Mucosa of gallbladder (tissue), 1 donor: ENCODE measurements around the gene IKZF1. TPM values are rescaled to one million over a fixed set of nuclear protein-coding genes. Genes with fewer than 3 reads are reported as not detected.

Source experiments
- DNase-seq: peaks from one replicate; pipeline ENCODE4 v3.0.0-alpha.2; 2020; ENCODE audit warnings: low spot score
- total RNA-seq: library from RNA; stranded (reverse); gene quantifications from one replicate; pipeline ENCODE4 v1.2.1, GENCODE V29; 2021
- donor health status: DM: no; HTN: no; CAD: no.

The IKZF1 gene
- total RNA-seq, 1 donor from 2014 or later, result 17.4 TPM

GRCh38 chr7:50412973-50413372 lies 108.5 kb downstream of the IKZF1 start:
- no peak for DNase-seq

GRCh38 chr7:50413561-50413960 lies 109.0 kb downstream of the IKZF1 start:
- no peak for DNase-seq

GRCh38 chr7:50415844-50416364 lies 111.4 kb downstream of the IKZF1 start:
- no peak for DNase-seq

GRCh38 chr7:50416527-50417182 lies 112.1 kb downstream of the IKZF1 start:
- DNase-seq, result no peak

GRCh38 chr7:50418086-50418515 lies 113.6 kb downstream of the IKZF1 start:
- DNase-seq, result peak; percentile 75

GRCh38 chr7:50418526-50419290 lies 114.2 kb downstream of the IKZF1 start:
- DNase-seq, result no peak

GRCh38 chr7:50421043-50421442 lies 116.5 kb downstream of the IKZF1 start:
- DNase-seq, result no peak

GRCh38 chr7:50422858-50423257 lies 118.3 kb downstream of the IKZF1 start:
- no peak for DNase-seq

- DNase-seq, result no peak
Measured at GRCh38 chr7:50423860-50424259, 119.3 kb downstream of the IKZF1 start.

GRCh38 chr7:50425318-50425717 lies 120.8 kb downstream of the IKZF1 start:
- DNase-seq, result no peak

GRCh38 chr7:50426280-50427045 lies 121.9 kb downstream of the IKZF1 start:
- no peak for DNase-seq

GRCh38 chr7:50427518-50427917 lies 123.0 kb downstream of the IKZF1 start:
- no peak for DNase-seq

GRCh38 chr7:50428911-50429310 lies 124.4 kb downstream of the IKZF1 start:
- DNase-seq, result no peak

GRCh38 chr7:50431316-50431715 lies 126.8 kb downstream of the IKZF1 start:
- no peak for DNase-seq

- no peak for DNase-seq
Measured at GRCh38 chr7:50431722-50432305, 127.3 kb downstream of the IKZF1 start.

GRCh38 chr7:50436133-50436806 lies 131.8 kb downstream of the IKZF1 start:
- DNase-seq, result no peak

- no peak for DNase-seq
Measured at GRCh38 chr7:50446542-50446960, 142.0 kb downstream of the IKZF1 start.

- no peak for DNase-seq
Measured at GRCh38 chr7:50448823-50449222, 144.3 kb downstream of the IKZF1 start.

- no peak for DNase-seq
Measured at GRCh38 chr7:50449501-50449880, 145.0 kb downstream of the IKZF1 start.

GRCh38 chr7:50449881-50450589 lies 145.5 kb downstream of the IKZF1 start, which contains the start of gene FIGNL1:
FIGNL1 (minus strand) TSS chr7:50450350; CDS start chr7:50447287, 3,063 bp downstream.
- DNase-seq, result peak; percentile 79
